T47D (cell line): ENCODE results near the gene ADD3.
A peak's percentile ranks its signal among the peaks of the same experiment; 100 is the strongest.

ENCODE experiments used
- DNase-seq, 2 experiments: peaks; one replicate each; pipeline versions ENCODE4 v3.0.0 to v3.0.0-alpha.2; 2011 to 2012; ENCODE audit warnings: low read depth in 1 of 2, low spot score in 1 of 2
- JUND ChIP-seq: IDR thresholded peaks from 2 replicates; pipeline ENCODE4 v1.6.1; 2012; ENCODE audit warnings: low read depth
- in situ Hi-C: cut with HindIII; loops from 2 replicates; pipeline ENCODE4 v1.10.0; 2016; ENCODE audit warnings: low sequenced_read_pairs, low pct_unique_long_range_greater_than_20kb

ADD3 gene

GRCh38 chr10:109968953-109969759 is 38.6 kb upstream of the ADD3 start:
- in situ Hi-C loops = no loop called here
- DNase-seq = no peak
- no peak for TF ChIP-seq JUND

- in situ Hi-C loops = no loop called here
- DNase-seq = no peak
- TF ChIP-seq JUND = no peak
Measured at GRCh38 chr10:109969760-109970346, 37.9 kb upstream of the ADD3 start.

GRCh38 chr10:109971634-109972033 is 36.1 kb upstream of the ADD3 start:
- no peak for TF ChIP-seq JUND
- in situ Hi-C loops = no loop called here

GRCh38 chr10:109972372-109973001 is 35.3 kb upstream of the ADD3 start:
- no peak for TF ChIP-seq JUND
- DNase-seq = peak in 1 of 2 experiments; percentile 24
- in situ Hi-C loops = no loop called here

More at GRCh38 chr10:109971634-109972033, 36.1 kb upstream of the ADD3 start:
- DNase-seq = no peak

- DNase-seq = no peak
- TF ChIP-seq JUND = no peak
- in situ Hi-C loops = no loop called here
Measured at GRCh38 chr10:109973326-109973829, 34.4 kb upstream of the ADD3 start.

- no peak for DNase-seq
- no peak for TF ChIP-seq JUND
- in situ Hi-C loops = no loop called here
Measured at GRCh38 chr10:109974504-109975191, 33.1 kb upstream of the ADD3 start.

- in situ Hi-C loops = no loop called here
- no peak for DNase-seq
- TF ChIP-seq JUND = no peak
Measured at GRCh38 chr10:109975244-109976190, 32.3 kb upstream of the ADD3 start.

GRCh38 chr10:109976681-109977080 is 31.1 kb upstream of the ADD3 start:
- in situ Hi-C loops = no loop called here
- DNase-seq = no peak
- 0 out of 2 replicates have a peak, but pooled peaks have one; percentile 28 for TF ChIP-seq JUND

GRCh38 chr10:109977382-109977806 is 30.4 kb upstream of the ADD3 start:
- DNase-seq = peak in 1 of 2 experiments; percentile 54

DNA sequence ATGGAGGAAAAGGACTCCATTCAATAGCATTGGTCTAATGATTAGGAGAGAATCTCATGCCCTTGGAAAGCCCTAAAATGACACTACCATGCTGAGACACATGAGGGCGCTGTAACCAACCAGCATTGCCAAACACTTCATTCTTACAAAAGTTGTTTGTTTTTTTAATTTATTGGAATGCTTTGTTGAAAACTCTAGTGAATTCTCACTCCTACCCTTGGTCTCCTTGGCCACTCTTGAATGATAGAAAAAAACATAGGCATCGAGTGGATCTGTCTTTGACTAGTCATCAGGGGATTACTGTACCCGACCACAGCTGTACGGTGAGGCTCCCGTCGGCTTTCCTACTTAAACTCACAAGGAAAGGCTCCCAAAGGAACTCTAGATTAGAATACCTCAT is 29.3 kb upstream of the ADD3 start:
- peak in 1 of 2 experiments; percentile 54 for DNase-seq
- no peak for TF ChIP-seq JUND
- in situ Hi-C loops = no loop called here

More at GRCh38 chr10:109977382-109977806, 30.4 kb upstream of the ADD3 start:
- in situ Hi-C loops = no loop called here
- TF ChIP-seq JUND = no peak

- TF ChIP-seq JUND = no peak
- DNase-seq = no peak
- in situ Hi-C loops = no loop called here
Measured at GRCh38 chr10:109979215-109979614, 28.6 kb upstream of the ADD3 start.
